Fibroblast of the aortic adventitia (primary cell): ENCODE measurements around the gene ANKRD11. TPM values are rescaled to one million over a fixed set of nuclear protein-coding genes. Genes with fewer than 3 reads are reported as not detected.
A peak's percentile ranks its signal among the peaks of the same experiment; 100 is the strongest.

ENCODE experiments used
- DNase-seq: peaks from one replicate; pipeline ENCODE4 v3.0.0-alpha.2; 2010; ENCODE audit warnings: low read depth
- H3K4me3 ChIP-seq: 2 replicates; pipeline ENCODE4 v1.5.1; 2011; ENCODE audit warnings: low read depth, mild to moderate bottlenecking, control low read depth, low read length, moderate library complexity
- total RNA-seq: library from RNA; depleted of rRNA; stranded (reverse); fragments of >200 nt; gene quantifications from 2 replicates; pipeline ENCODE4 v1.2.3, GENCODE V29; 2012; ENCODE audit warnings: low replicate concordance
- TF ChIP-seq, protein P1 (sequence below): IDR thresholded peaks from 2 replicates; pipeline ENCODE4 v1.5.1; 2011; ENCODE audit warnings: mild to moderate bottlenecking, low read length, control low read depth, inconsistent platforms; ENCODE audit not compliant: insufficient read depth

The ANKRD11 gene
- total RNA-seq, 1 donor = 78.9 TPM

DNA sequence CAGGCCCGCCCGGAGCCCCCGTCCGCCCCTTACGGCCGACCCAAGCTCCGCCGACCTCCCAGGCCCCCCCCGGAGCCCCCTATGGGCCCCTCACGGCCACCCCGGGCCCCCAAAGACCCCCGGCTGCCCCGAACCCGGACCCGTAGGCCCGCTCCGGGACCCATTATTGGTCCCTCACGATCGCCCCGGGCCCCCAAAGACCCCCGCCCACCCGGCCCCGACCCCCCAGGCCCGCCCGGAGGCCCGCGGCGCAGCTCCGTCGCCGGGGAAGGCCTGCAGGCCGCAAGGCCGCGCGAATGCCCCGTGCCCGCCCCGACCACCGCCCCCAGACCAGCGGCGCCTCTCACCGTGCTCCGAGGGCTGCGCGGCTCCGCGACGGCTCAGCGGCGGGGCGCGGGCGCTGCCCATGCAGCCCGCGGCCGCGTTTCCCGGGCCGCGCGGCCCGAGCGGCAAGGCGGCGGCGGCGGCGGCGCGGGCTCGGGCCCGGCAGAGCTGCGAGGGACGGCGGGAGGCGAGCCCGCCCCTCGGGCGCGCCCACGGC lies 393 bp downstream of the ANKRD11 start:
- DNase-seq = no peak
- TF ChIP-seq, protein P1, sequence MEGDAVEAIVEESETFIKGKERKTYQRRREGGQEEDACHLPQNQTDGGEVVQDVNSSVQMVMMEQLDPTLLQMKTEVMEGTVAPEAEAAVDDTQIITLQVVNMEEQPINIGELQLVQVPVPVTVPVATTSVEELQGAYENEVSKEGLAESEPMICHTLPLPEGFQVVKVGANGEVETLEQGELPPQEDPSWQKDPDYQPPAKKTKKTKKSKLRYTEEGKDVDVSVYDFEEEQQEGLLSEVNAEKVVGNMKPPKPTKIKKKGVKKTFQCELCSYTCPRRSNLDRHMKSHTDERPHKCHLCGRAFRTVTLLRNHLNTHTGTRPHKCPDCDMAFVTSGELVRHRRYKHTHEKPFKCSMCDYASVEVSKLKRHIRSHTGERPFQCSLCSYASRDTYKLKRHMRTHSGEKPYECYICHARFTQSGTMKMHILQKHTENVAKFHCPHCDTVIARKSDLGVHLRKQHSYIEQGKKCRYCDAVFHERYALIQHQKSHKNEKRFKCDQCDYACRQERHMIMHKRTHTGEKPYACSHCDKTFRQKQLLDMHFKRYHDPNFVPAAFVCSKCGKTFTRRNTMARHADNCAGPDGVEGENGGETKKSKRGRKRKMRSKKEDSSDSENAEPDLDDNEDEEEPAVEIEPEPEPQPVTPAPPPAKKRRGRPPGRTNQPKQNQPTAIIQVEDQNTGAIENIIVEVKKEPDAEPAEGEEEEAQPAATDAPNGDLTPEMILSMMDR = no peak
- H3K4me3 ChIP-seq = peak overlapping the region; percentile 71

- TF ChIP-seq, protein P1 = peak; percentile 51
- peak overlapping the region; percentile 71 for H3K4me3 ChIP-seq
- peak; percentile 97 for DNase-seq
These were observed 1.1 kb downstream of the ANKRD11 start for GRCh38 chr16:89489040-89489897.

- TF ChIP-seq, protein P1 = no peak
- no peak for DNase-seq
- H3K4me3 ChIP-seq = no peak overlapping the region
These were observed 4.6 kb downstream of the ANKRD11 start for GRCh38 chr16:89485701-89486246.

DNA sequence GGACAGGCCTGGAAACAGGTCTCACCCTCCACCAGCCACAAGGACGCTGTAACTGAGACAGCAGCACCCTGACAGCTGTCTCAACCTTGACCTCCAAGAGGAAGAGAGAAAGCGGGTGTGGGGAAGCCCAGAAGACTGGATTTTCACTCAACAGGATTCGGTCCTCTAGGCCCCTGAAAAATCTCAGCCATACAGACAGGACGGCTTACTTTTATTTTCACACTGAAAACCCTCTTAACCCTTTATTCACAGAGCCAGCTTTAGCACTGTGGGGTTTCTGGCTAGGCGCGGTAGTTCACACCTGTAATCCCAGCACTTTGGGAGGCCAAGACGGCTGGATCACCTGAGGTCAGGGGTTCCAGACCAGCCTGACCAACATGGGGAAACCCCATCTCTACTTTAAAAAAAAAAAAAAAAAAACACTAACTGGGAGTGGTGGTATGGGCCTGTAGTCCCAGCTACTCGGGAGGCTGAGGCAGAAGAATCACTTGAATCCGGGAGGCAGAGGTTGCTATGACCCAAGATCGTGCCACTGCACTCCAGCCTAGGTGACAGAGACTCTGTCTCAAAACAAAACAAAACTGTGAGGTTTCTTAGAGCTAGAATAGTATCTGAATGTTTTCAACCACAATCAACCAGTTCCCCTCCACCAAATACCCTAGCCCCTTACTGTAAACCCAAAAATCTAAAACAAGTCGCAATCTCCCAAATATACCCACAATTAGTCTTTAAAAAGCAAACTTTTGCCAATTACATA lies 5.3 kb downstream of the ANKRD11 start:
- TF ChIP-seq, protein P1 = no peak
- H3K4me3 ChIP-seq = no peak overlapping the region
- DNase-seq = no peak

- no peak for DNase-seq
- TF ChIP-seq, protein P1 = no peak
- H3K4me3 ChIP-seq = no peak overlapping the region
These were observed 6.3 kb downstream of the ANKRD11 start for GRCh38 chr16:89484041-89484501.

- no peak overlapping the region for H3K4me3 ChIP-seq
- DNase-seq = no peak
- TF ChIP-seq, protein P1 = no peak
These were observed 7.5 kb downstream of the ANKRD11 start for GRCh38 chr16:89482817-89483205.
